ENCODE results near the gene KIAA1671. TPM values are rescaled to one million over a fixed set of nuclear protein-coding genes. Genes with fewer than 3 reads are reported as not detected.

KIAA1671 gene
- polyA plus RNA-seq, 1 of the 3 experiments (the other 2 are of a cell fraction) = 7.4 TPM

DNA sequence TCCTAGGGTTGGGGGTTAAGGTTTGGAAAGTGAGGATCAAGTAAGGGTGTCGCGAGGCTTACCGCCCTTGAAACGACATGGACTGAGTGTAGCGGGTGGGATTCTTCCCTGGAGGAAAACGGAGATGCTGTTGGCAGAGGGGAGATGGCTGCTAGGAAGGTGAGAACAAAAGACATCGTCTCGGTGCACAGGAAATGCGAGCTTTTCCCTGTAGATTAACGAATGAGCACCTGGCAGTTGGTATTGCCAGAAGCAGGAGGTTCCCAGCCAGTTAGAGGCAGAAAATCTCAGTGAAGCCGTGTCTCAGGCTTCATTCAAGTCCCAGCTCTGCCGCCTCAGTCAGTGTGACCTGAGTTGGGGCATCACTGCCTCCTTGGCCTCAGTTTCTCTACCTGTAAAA lies 4.6 kb upstream of the KIAA1671 start (continued):
- TF ChIP-seq CTCF (IDR thresholded peaks at IDR 0.05) (no peak), ZBTB33 (IDR thresholded peaks at IDR 0.05; ENCODE audit: borderline replicate concordance, low read depth) (no peak), ELF1 (IDR thresholded peaks at IDR 0.05) (no peak)

- 84% methylated on average over 13 of the region's 13 CpGs for WGBS (ENCODE audit: low lambda C conversion rate)
- Histone ChIP-seq H3K9ac (no peak overlapping the region), H3K4me3 (ENCODE audit: low read depth in 2 of 2, low read length in 1 of 2) (no peak overlapping the region), H3K4me2 (no peak overlapping the region), H3K9me3 (no peaks in the 10 kb centered on the region), H2AFZ (ENCODE audit: low read depth) (no peak overlapping the region), H3K4me1 (ENCODE audit: control insufficient read depth in 1 of 2, insufficient read depth in 2 of 2, low read depth in 1 of 2, low read length in 1 of 2) (peaks cover 1 to 4% of the 10 kb centered on the region in 2 experiments; a peak in 2 of 4 replicates), H4K20me1 (ENCODE audit: insufficient read depth) (no peaks in the 10 kb centered on the region), H3K27me3 (ENCODE audit: insufficient read depth) (no peaks in the 10 kb centered on the region), H3K36me3 (replicated peaks in 1 of 2; ENCODE audit: control insufficient read depth in 1 of 2, insufficient read depth in 2 of 2, low read length in 1 of 2) (no peaks in the 10 kb centered on the region), H3K79me2 (ENCODE audit: insufficient read depth) (peaks cover 10% of the 10 kb centered on the region; the same call in 1 of the 2 replicates), H3K9me2 (no peaks in the 10 kb centered on the region), H3K27ac (ENCODE audit: low read depth in 2 of 2, low read length in 1 of 2) (no peak overlapping the region), H3F3A (replicated peaks; ENCODE audit: insufficient read depth) (no peaks in the 10 kb centered on the region)
- DNase-seq = no peak
- ChIA-PET POLR2A (no interaction called here), CTCF (interaction anchor here (1.0 to 20.1 kb wide), 3 partner anchors 10 to 107 kb away, joined by 3 to 513 read pairs (median 12); no protein-coding TSS in a partner anchor)
- no peak for TF ChIP-seq NRF1 (IDR thresholded peaks at IDR 0.05; ENCODE audit: low read depth, low read length)
- no peak for TF ChIP-seq CTCF (IDR thresholded peaks at IDR 0.05)
- no peak for TF ChIP-seq YY1 (IDR thresholded peaks at IDR 0.05; ENCODE audit: low read depth)
- no peak for TF ChIP-seq RFX5 (IDR thresholded peaks at IDR 0.05; ENCODE audit: low read length)
- TF ChIP-seq, protein P1, sequence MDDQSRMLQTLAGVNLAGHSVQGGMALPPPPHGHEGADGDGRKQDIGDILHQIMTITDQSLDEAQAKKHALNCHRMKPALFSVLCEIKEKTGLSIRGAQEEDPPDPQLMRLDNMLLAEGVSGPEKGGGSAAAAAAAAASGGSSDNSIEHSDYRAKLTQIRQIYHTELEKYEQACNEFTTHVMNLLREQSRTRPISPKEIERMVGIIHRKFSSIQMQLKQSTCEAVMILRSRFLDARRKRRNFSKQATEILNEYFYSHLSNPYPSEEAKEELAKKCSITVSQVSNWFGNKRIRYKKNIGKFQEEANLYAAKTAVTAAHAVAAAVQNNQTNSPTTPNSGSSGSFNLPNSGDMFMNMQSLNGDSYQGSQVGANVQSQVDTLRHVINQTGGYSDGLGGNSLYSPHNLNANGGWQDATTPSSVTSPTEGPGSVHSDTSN (IDR thresholded peaks at IDR 0.05) = no peak
- no peak for TF ChIP-seq SMC3 (IDR thresholded peaks at IDR 0.05; ENCODE audit: low read depth, low read length)
Measured at GRCh38 chr22:24948356-24949202, 3.9 kb upstream of the KIAA1671 start.
